Mucosa of descending colon (tissue), 3 donors: ENCODE data around the gene PKD1L1. TPM values are rescaled to one million over a fixed set of nuclear protein-coding genes. Genes with fewer than 3 reads are reported as not detected.

Experiments used
- ATAC-seq: fragments of 200-7000 bp; cut with Tn5 transposase; one replicate; pipeline ENCODE4 v1.9.1; 2020; ENCODE audit warnings: mild to moderate bottlenecking, moderate library complexity
- DNase-seq, 3 donors: peaks; one replicate each; pipeline ENCODE4 v3.0.0-alpha.2; 2020
- H3K36me3 ChIP-seq: fragments of 200-600 bp; one replicate; pipeline ENCODE4 v1.8.0; 2021; ENCODE audit warnings: low read depth, mild to moderate bottlenecking
- H3K4me1 ChIP-seq: fragments of 200-600 bp; one replicate; pipeline ENCODE4 v1.8.0; 2021; ENCODE audit warnings: low read depth, mild to moderate bottlenecking
- H3K4me3 ChIP-seq: fragments of 200-600 bp; one replicate; pipeline ENCODE4 v1.8.0; 2021; ENCODE audit warnings: mild to moderate bottlenecking
- H3K9me3 ChIP-seq: fragments of 200-600 bp; one replicate; pipeline ENCODE4 v1.8.0; 2021; ENCODE audit warnings: mild to moderate bottlenecking
- intact Hi-C, 2 donors: fragments of 100-400 bp; cut with DNase I in 1 of 2; cut with micrococcal nuclease in 1 of 2; formaldehyde crosslinking; loops; one replicate each; pipeline versions ENCODE4 v1.11.0 to v1.11.1; 2022; cut with DNase I, micrococcal nuclease
- total RNA-seq, 3 donors: library from RNA; stranded (reverse); fragmentation: NEBNext Ultra II Directional in 2 of 3; extraction: Animal tissue kit (Norgen Biotek cat#: 25700) in 2 of 3; gene quantifications; one replicate each; pipeline versions ENCODE4 v1.2.1 to v1.2.4, GENCODE V29; 2021 to 2023
- TF ChIP-seq, protein P1 (sequence below): fragments of 200-600 bp; IDR thresholded peaks from one replicate; pipeline ENCODE4 v1.8.0; 2022; ENCODE audit warnings: antibody characterized with exemption, mild to moderate bottlenecking
- donor health status: DM: no; HTN: no; CAD: no; lungs with moderate emphysema.
- donor health status: DM: no; HTN: no; CAD: no.
- donor health status: DM: no; HTN: yes; CAD: no.

Gene PKD1L1
- total RNA-seq, 3 donors from 2014 or later: 0.60 to 0.95 (median 0.61) TPM

DNA sequence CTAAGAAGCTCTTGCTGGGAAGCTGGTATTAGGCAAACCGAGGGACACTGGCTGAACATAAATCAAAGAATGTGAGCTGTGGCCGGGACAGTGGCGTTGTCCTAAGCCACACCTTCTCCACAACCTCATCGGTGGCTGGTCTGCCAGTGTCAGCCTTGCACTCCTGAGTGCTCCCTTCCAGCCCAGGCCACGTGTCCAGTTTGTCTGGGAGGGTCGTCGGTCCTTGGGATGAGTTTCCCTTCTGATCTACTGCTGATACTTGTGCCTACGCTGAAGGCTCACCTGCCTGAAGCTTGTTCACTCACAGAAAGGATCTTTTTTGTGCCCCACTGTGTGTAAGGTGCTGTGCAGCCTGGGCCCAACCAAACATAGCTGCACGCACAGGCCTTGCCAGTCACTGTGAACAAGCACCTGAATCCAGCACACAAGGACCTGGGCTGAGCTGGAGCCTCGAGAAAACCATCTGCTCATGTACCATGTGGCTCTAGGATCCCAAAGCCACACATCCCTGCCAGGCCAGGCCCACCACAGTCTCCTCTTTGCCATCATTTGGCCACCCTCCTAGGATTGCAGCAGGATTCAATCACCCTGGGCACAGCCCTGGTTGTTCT lies 116.1 kb downstream of the PKD1L1 start:
- H3K36me3 ChIP-seq: no peaks in the 10 kb centered on the region
- DNase-seq: no peak
- no peak for ATAC-seq
- TF ChIP-seq, protein P1, sequence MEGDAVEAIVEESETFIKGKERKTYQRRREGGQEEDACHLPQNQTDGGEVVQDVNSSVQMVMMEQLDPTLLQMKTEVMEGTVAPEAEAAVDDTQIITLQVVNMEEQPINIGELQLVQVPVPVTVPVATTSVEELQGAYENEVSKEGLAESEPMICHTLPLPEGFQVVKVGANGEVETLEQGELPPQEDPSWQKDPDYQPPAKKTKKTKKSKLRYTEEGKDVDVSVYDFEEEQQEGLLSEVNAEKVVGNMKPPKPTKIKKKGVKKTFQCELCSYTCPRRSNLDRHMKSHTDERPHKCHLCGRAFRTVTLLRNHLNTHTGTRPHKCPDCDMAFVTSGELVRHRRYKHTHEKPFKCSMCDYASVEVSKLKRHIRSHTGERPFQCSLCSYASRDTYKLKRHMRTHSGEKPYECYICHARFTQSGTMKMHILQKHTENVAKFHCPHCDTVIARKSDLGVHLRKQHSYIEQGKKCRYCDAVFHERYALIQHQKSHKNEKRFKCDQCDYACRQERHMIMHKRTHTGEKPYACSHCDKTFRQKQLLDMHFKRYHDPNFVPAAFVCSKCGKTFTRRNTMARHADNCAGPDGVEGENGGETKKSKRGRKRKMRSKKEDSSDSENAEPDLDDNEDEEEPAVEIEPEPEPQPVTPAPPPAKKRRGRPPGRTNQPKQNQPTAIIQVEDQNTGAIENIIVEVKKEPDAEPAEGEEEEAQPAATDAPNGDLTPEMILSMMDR: no peak
- H3K4me1 ChIP-seq: no peaks in the 10 kb centered on the region
- H3K4me3 ChIP-seq: no peak overlapping the region
- intact Hi-C loops: no loop called here
- no peaks in the 10 kb centered on the region for H3K9me3 ChIP-seq

DNA sequence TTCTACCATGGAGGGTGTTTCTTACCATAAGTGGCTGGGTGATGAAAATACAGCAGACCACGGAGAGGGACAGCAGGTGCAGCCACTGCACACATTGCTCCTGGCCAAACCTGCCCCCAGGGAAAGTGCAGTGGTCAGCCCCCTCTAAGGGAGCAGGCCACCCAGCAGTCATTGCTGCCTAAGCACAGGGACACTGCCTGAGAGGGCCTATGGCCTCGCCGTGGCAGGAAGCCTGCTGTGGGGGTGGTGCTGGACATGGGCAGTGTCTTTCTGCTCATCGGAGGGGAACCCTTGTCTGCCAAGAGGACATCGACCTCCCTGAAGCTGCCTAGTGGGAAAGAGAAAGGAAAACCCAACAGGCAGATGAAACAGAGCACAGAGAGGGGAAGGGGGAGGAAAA lies 118.3 kb downstream of the PKD1L1 start:
- no peaks in the 10 kb centered on the region for H3K4me1 ChIP-seq
- intact Hi-C loops: no loop called here
- ATAC-seq: no peak

DNA sequence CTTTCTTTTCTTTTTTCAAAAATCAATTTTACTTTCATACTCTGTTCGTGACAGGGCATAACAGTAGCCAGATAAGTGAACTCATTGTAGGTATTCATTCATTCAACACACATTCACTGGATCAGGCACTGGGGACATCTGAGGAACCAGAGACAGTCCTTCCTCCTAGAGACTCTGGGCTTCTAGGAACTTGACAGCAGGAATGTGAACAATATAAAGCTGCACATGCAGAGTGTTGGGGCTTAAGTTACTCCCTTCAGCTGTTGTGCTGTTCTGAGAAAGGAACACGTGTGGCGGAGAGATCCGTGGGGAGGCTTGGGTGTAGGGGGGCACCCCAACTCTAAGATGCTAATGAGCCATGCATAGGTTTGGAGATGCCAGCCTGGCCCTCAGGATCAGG lies 120.4 kb downstream of the PKD1L1 start:
- Histone ChIP-seq H3K36me3 (no peaks in the 10 kb centered on the region), H3K4me3 (no peak overlapping the region), H3K9me3 (no peaks in the 10 kb centered on the region), H3K4me1 (no peaks in the 10 kb centered on the region)
- ATAC-seq (no peak), DNase-seq (no peak)
- intact Hi-C loops: no loop called here
- TF ChIP-seq, protein P1: no peak

More for the DNA sequence above, 118.3 kb downstream of the PKD1L1 start:
- TF ChIP-seq, protein P1: no peak
- Histone ChIP-seq H3K9me3 (no peaks in the 10 kb centered on the region), H3K36me3 (no peaks in the 10 kb centered on the region), H3K4me3 (no peak overlapping the region)
- DNase-seq: no peak

DNA sequence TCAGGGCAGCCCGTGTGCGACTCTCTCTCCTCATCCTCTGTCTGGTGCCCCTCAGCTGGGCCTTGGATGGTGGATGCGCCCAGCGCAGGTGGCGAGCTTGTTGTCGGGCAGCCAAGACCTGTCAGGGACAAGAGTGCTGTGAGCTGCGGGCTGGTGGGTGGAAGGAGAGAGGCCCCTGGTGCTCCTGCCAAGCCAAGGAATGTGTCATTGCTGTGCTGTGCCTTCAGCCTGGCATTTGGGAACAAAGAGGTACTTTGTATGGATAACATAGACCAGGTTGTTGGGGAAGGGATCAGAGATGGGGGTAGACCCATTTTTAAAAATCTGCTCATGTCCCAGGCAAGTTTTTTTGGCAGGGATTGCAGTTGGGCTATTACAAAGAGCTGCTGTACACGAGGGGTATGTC lies 120.9 kb downstream of the PKD1L1 start:
- no peaks in the 10 kb centered on the region for H3K36me3 ChIP-seq
- H3K9me3 ChIP-seq: no peaks in the 10 kb centered on the region
- no peak overlapping the region for H3K4me3 ChIP-seq
- H3K4me1 ChIP-seq: no peaks in the 10 kb centered on the region
- intact Hi-C loops: no loop called here
- TF ChIP-seq, protein P1: no peak
- ATAC-seq: no peak
- no peak for DNase-seq

DNA sequence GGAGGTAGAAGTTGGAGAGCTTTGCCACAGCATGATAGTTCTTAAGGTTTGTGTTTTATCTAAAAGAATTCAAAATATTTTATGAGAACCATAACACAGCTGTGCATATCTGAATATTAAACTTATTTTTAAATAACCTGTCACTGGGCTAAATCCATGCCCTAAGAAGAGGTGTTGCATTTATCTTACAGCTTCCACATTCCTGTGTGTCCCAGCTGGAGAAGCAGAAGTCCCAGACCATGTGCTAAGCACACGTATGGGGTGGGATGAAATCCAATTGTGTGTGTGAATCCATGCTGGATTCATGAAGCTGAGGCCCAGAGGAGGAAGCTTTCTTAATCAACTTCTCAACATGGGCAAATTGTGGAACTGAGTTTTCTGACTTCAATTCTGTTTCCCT lies 121.5 kb downstream of the PKD1L1 start:
- Histone ChIP-seq H3K4me1 (no peaks in the 10 kb centered on the region), H3K36me3 (no peaks in the 10 kb centered on the region), H3K9me3 (no peaks in the 10 kb centered on the region), H3K4me3 (no peak overlapping the region)
- DNase-seq (no peak), ATAC-seq (no peak)
- TF ChIP-seq, protein P1: no peak
- intact Hi-C loops: no loop called here

DNA sequence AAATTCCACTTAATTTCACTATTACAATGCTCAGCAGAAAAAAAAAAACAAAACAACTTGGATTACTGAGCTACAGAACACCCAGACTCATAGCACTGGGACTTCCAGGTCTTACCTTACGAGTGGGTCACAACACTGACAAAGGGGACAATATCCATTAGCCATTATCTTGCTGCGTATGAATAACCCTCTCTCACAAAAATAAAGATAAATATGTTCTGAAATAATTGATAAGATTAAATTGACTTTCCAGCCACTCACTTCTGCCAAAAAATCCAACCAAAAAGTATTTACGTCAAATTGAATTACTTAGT lies 128.7 kb downstream of the PKD1L1 start:
- no peak overlapping the region for H3K4me3 ChIP-seq
- no peaks in the 10 kb centered on the region for H3K36me3 ChIP-seq
- TF ChIP-seq, protein P1: no peak
- H3K9me3 ChIP-seq: no peaks in the 10 kb centered on the region
- H3K4me1 ChIP-seq: peaks cover 3% of the 10 kb centered on the region
- DNase-seq: no peak
- intact Hi-C loops: loop anchor here (5.0 to 10.0 kb wide), 3 partner anchors 375 to 555 kb away; no protein-coding TSS in a partner anchor
- no peak for ATAC-seq
